K562 (cell line): ENCODE data around the gene PCSK6. TPM values are rescaled to one million over a fixed set of nuclear protein-coding genes. Genes with fewer than 3 reads are reported as not detected.

Source experiments
- ATAC-seq: fragments of 200-7000 bp; cut with Tn5 transposase; 3 replicates; pipeline ENCODE4 v1.9.1; 2020; ENCODE audit warnings: moderate library complexity
- BruUV-seq: library from RNA; stranded (reverse); fragments of 400-500 nt; replicated peaks from 2 replicates; lab custom pipeline; 2021; lab: Mats Ljungman, UMichigan
- CTCF ChIA-PET: fragments of 300-600 bp; formaldehyde crosslinking; extraction: SDS; loops from one replicate; lab custom pipeline; 2021; ENCODE audit warnings: low intra/inter-chr PET ratio; lab: Yijun Ruan, JAX
- POLR2A ChIA-PET: fragments of 300-600, 350-650 bp; sonication (Branson Sonifier 250); formaldehyde crosslinking; extraction: SDS; loops from one replicate; lab custom pipeline; 2021; ENCODE audit warnings: antibody characterized with exemption, inconsistent platforms; lab: Yijun Ruan, JAX
- DNase-seq, 4 experiments: peaks; one replicate each; pipeline versions ENCODE4 v3.0.0 to v3.0.0-alpha.2; 2011 to 2018; ENCODE audit warnings: low spot score in 3 of 4, mixed read lengths in 3 of 4; ENCODE audit errors: extremely low read depth in 1 of 4
- FAIRE-seq: peaks from 2 replicates; lab custom pipeline; 2011; peaks lifted over from hg19 to GRCh38; lab: Jason Lieb, UNC
- H2AFZ ChIP-seq: 2 replicates; pipeline ENCODE4 v1.6.0; 2011; ENCODE audit warnings: low read depth, low read length, control low read depth, inconsistent platforms
- H3K27ac ChIP-seq: fragments of 200-600 bp; 3 replicates; pipeline ENCODE4 v1.8.0; 2011; ENCODE audit warnings: low read depth, mild to moderate bottlenecking, control low read depth, inconsistent platforms, low read length, moderate library complexity, mixed read lengths; ENCODE audit errors: extremely low read depth
- H3K27me3 ChIP-seq, 2 experiments: fragments of 300-600 bp in 1 of 2; 2 replicates in 1 of 2; 3 replicates in 1 of 2; pipeline versions ENCODE4 v1.6.0 to v1.8.0; 2011; ENCODE audit warnings: inconsistent platforms in 2 of 2, low read length in 2 of 2, mild to moderate bottlenecking in 1 of 2, mixed read lengths in 1 of 2, moderate library complexity in 1 of 2; ENCODE audit not compliant: control insufficient read depth in 2 of 2, insufficient read depth in 2 of 2
- H3K36me3 ChIP-seq: fragments of 300-600 bp; 3 replicates; pipeline ENCODE4 v1.8.0; 2011; ENCODE audit warnings: mild to moderate bottlenecking, low read length, inconsistent platforms; ENCODE audit not compliant: control insufficient read depth, insufficient read depth
- H3K4me1 ChIP-seq, 2 experiments: fragments of 200-600 bp in 1 of 2; replicated peaks in 1 of 2; 2 replicates in 1 of 2; 3 replicates in 1 of 2; pipeline versions ENCODE4 v1.5.1 to v1.8.0; 2011; ENCODE audit warnings: inconsistent platforms in 2 of 2, low read length in 2 of 2, mild to moderate bottlenecking in 1 of 2, mixed read lengths in 1 of 2, moderate library complexity in 1 of 2; ENCODE audit not compliant: control insufficient read depth in 2 of 2, insufficient read depth in 2 of 2
- H3K4me2 ChIP-seq: 2 replicates; pipeline ENCODE4 v1.6.1; 2011; ENCODE audit warnings: low read length, control low read depth, inconsistent platforms, mixed read lengths; ENCODE audit not compliant: insufficient read depth
- H3K4me3 ChIP-seq: fragments of 200-600 bp; sonication (generic), shearing (Covaris generic); 2 replicates; pipeline ENCODE4 v1.5.1; 2016; ENCODE audit warnings: control low read depth, inconsistent platforms
- H3K79me2 ChIP-seq: fragments of 200-600 bp; 3 replicates; pipeline ENCODE4 v1.8.0; 2011; ENCODE audit warnings: low read length, inconsistent platforms; ENCODE audit not compliant: control insufficient read depth, insufficient read depth
- H3K9ac ChIP-seq, 2 experiments: 2 replicates each; pipeline versions ENCODE4 v1.6.0 to v1.6.1; 2011; ENCODE audit warnings: low read depth in 2 of 2, low read length in 2 of 2, control low read depth in 1 of 2, inconsistent platforms in 1 of 2, mild to moderate bottlenecking in 1 of 2, mixed read lengths in 1 of 2; ENCODE audit not compliant: insufficient read depth in 1 of 2
- H3K9me1 ChIP-seq: one replicate; pipeline ENCODE4 v1.6.0; 2011; ENCODE audit warnings: inconsistent platforms, mild to moderate bottlenecking, low read length, moderate library complexity; ENCODE audit not compliant: control insufficient read depth, insufficient read depth
- H3K9me3 ChIP-seq: replicated peaks from 2 replicates; pipeline ENCODE4 v1.5.1; 2011; ENCODE audit warnings: low read depth, low read length, inconsistent platforms; ENCODE audit not compliant: control insufficient read depth, insufficient read depth
- H4K20me1 ChIP-seq: replicated peaks from 2 replicates; pipeline ENCODE4 v1.6.1; 2011; ENCODE audit warnings: low read length, inconsistent platforms, mixed read lengths; ENCODE audit not compliant: control insufficient read depth, insufficient read depth
- BHLHE40 ChIP-seq: IDR thresholded peaks from 2 replicates; pipeline ENCODE4 v1.6.1; 2011; ENCODE audit warnings: low read length, improper control_type of control experiment
- CBFA2T3 ChIP-seq: fragments of 450-650 bp; IDR thresholded peaks from 2 replicates; pipeline ENCODE4 v1.6.1; 2017
- ETV1 ChIP-seq: fragments of 450-650 bp; conservative IDR thresholded peaks from 2 replicates; pipeline ENCODE4 v1.6.1; 2016; ENCODE audit warnings: missing genetic modification characterization, control low read depth, low read depth, missing compliant biosample characterization
- HNRNPLL ChIP-seq: fragments of 200-400 bp; formaldehyde crosslinking; IDR thresholded peaks from 2 replicates; pipeline ENCODE4 v1.6.1; 2017; ENCODE audit warnings: low read length, low read depth, mild to moderate bottlenecking; ENCODE audit not compliant: poor library complexity, severe bottlenecking
- KLF1 ChIP-seq: fragments of 450-650 bp; IDR thresholded peaks from 2 replicates; pipeline ENCODE4 v1.6.1; 2016; ENCODE audit warnings: missing genetic modification characterization, missing compliant biosample characterization
- TCF3 ChIP-seq: sonication (generic); formaldehyde crosslinking; IDR thresholded peaks from 2 replicates; pipeline ENCODE4 v1.4.0; 2020; ENCODE audit warnings: mild to moderate bottlenecking, missing genetic modification reagents
- ZNF121 ChIP-seq: sonication (generic); formaldehyde crosslinking; conservative IDR thresholded peaks from 2 replicates; pipeline ENCODE4 v1.8.0; 2022; ENCODE audit warnings: missing genetic modification reagents
- ZNF318 ChIP-seq, 2 experiments: fragments of 450-650 bp; IDR thresholded peaks; 2 replicates each; pipeline ENCODE4 v1.6.1; 2016; ENCODE audit warnings: mild to moderate bottlenecking in 2 of 2, borderline replicate concordance in 1 of 2, low read depth in 1 of 2, moderate library complexity in 1 of 2
- ZNF354B ChIP-seq: fragments of 250-450 bp; sonication (Bioruptor Pico); IDR thresholded peaks from 2 replicates; pipeline ENCODE4 v1.4.0; 2020
- ZNF444 ChIP-seq: fragments of 250-450 bp; sonication (Bioruptor Pico); IDR thresholded peaks from 2 replicates; pipeline ENCODE4 v1.4.0; 2020; ENCODE audit warnings: mild to moderate bottlenecking, moderate library complexity
- WGBS: fragments of 100-300 bp; shearing (Covaris generic); methylation state at CpG from one replicate; pipeline ENCODE4 v1.1.6; 2016; ENCODE audit warnings: low coverage, mixed read lengths; ENCODE audit not compliant: insufficient coverage; ENCODE audit errors: missing lambda C conversion rate; 5-methylcytosine and 5-hydroxymethylcytosine counted together
- in situ Hi-C: fragments of 300-500 bp; cut with MboI; formaldehyde crosslinking; loops from 4 replicates; pipeline ENCODE4 v1.15.0; 2018; ENCODE audit warnings: inconsistent platforms, mixed read lengths
- intact Hi-C: fragments of 100-400 bp; cut with micrococcal nuclease; formaldehyde crosslinking; loops from 2 replicates; pipeline ENCODE4 v1.14.2; 2022
- polyA plus RNA-seq, 8 experiments: library from polyadenylated mRNA; depleted of rRNA in 4 of 8; stranded (reverse) in 5 of 8; unstranded in 3 of 8; fragments of >200 nt; fragmentation: Nextera tagmentation in 2 of 8; fragmentation: Illumina TruSeq in 1 of 8; extraction: Ambion mirVana in 2 of 8; extraction: Trizol in 1 of 8; gene quantifications; 2 replicates each; pipeline versions ENCODE4 v1.2.1 to v1.2.3, GENCODE V29; 2011 to 2014; ENCODE audit warnings: inconsistent platforms in 1 of 8, missing spikeins in 1 of 8
- total RNA-seq, 7 experiments: library from RNA; depleted of rRNA in 6 of 7; stranded (reverse); fragments of >200 nt in 6 of 7; fragmentation: Illumina TruSeq in 2 of 7; extraction: Trizol in 2 of 7; gene quantifications; 2 replicates each; pipeline versions ENCODE4 v1.2.1 to v1.2.3, GENCODE V29; 2011 to 2021; ENCODE audit warnings: low replicate concordance in 1 of 7

PCSK6 gene
- total and polyA plus RNA-seq, 9 of the 15 experiments (the other 6 are each of a cell fraction or from before 2014, with no cell fraction given): 2.2 to 32.6 (median 14.5) TPM

DNA sequence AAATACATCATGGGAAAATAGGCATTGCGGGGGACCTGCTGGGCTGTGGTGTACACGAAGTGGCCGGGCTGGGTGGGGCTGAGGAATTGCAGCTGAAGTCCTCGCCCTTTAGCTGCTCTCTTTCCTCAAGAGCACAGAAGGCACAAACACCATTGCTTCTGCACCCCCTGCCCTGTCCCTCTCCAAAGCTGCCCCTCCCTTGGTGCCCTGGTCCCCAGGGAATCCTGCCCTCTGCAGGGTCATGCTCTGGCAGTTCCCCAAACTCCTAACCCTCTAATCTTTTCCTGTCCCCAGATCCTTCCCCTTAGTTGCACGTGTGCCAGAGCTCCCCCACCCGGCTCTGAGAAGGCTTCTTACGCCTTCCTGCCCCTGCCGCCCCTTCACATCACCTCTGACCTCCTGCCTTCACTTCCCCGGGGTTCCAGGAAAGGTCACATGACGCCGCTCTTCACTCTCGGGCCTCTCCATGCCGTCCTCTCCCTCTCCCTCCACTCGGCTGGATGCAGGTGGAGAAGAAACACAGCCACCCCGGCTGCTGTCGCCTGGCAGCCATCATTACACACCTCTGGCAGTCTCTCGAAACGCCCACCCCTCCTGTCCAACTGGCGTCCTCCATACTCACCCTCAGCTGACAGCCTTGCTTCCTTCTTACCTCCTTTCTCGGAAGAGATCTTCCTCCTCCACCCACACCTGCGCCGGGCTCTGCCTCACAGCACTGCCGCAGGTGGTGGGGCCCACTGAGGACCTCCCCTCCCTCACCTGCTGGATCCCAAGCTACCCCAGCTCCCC, 6.9 kb upstream of the PCSK6 start (continued):
- TF ChIP-seq ZNF121 (CRISPR knock-in tag) (no peak), BHLHE40 (0 out of 2 replicates have a peak, but pooled peaks have one; percentile 19), ZNF354B (CRISPR knock-in tag) (no peak)

DNA sequence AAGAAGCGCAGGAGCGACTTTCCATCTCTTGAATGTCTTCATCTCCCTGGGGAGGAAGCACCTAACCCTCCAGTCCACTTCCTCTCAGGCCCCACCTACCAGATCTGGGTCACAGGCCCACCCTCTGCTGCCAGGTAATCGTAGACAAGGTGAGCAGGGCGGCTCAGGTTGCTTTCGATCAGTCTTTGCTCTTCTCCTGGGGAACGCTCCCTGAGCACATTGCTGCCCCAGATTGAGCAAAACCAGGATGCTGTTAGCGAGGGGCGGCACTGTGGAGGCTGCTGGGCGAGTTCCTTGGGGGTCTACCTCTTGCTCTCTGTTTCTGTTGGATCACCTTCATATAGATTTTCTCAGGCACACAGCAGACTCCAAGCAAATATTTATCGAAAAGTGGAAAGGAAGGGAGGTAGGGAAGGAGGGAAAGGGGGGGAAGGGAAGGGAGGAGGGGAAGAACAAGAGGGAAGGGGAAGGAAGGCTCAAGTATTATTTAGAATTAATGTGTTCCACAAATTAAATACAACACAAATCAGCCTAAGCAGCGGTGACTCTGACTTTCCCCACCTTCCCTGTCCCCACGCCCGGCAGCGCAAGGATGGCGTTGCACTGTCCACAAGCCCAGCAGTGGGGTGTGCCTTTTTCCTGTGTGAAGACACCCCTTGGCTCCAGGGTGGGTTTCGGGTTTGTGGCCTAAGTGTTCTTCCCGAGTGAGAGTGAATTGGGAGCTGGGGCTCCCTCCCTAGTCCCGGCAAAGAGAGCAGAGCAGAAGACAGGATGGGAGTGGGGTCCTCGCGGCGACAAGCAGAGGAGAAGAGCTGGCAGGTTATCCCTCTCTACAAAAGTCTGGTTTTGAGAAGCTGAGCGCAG, 6.1 kb upstream of the PCSK6 start:
- intact Hi-C loops: no loop called here
- H3K79me2 ChIP-seq: no peaks in the 10 kb centered on the region
- H3K36me3 ChIP-seq: no peaks in the 10 kb centered on the region
- no peak for DNase-seq
- no peaks in the 10 kb centered on the region for H3K9me1 ChIP-seq
- no peak overlapping the region for H3K27ac ChIP-seq
- H3K27me3 ChIP-seq: peaks cover 0 to 27% of the 10 kb centered on the region in 2 experiments; a peak in 3 of 5 replicates
- no peak overlapping the region; the same call in 1 of the 2 replicates for H3K4me2 ChIP-seq
- H3K9ac ChIP-seq: peak overlapping the region in 1 of 2 experiments; percentile 71; a peak in 1 of 4 replicates
- no peak for FAIRE-seq
- ATAC-seq: no peak
- 0 out of 2 replicates have a peak, but pooled peaks cover 2% of the 10 kb centered on the region for H3K9me3 ChIP-seq
- no peak overlapping the region for H3K4me3 ChIP-seq
- H3K4me1 ChIP-seq: peaks cover 23 to 31% of the 10 kb centered on the region in 2 experiments; a peak in 4 of 5 replicates
- peak overlapping the region; percentile 73; the same call in 1 of the 2 replicates for H2AFZ ChIP-seq
- WGBS: 41% methylated on average over 20 of the region's 22 CpGs
- ChIA-PET POLR2A (interaction anchor here (0.6 to 1.1 kb wide), 2 partner anchors 13 to 119 kb away, joined by 3 to 5 read pairs; no protein-coding TSS in a partner anchor), CTCF (no interaction called here)
- in situ Hi-C loops: loop anchor here (10.0 kb wide), 1 partner anchor 191 kb away; no protein-coding TSS in a partner anchor
- no peaks in the 10 kb centered on the region for H4K20me1 ChIP-seq
- no TSS peak for BruUV-seq
- TF ChIP-seq ZNF444 (CRISPR knock-in tag): no peak
- TF ChIP-seq KLF1: no peak
- TF ChIP-seq ZNF318 (IDR thresholded peaks at IDR 0.05; ENCODE audit: borderline replicate concordance in 1 of 2, low read depth in 1 of 2): no peak
- no peak for TF ChIP-seq CBFA2T3
- TF ChIP-seq TCF3 (CRISPR knock-in tag): no peak
- no peak for TF ChIP-seq HNRNPLL
- no peak for TF ChIP-seq ETV1 (tag)
